KMS-11 (cell line): ENCODE results near the gene IQCE.
A peak's percentile ranks its signal among the peaks of the same experiment; 100 is the strongest.

ENCODE experiments used
- H2AFZ ChIP-seq: fragments of 200-600 bp; sonication (generic); 2 replicates; pipeline ENCODE4 v1.6.1; 2016; ENCODE audit warnings: antibody characterized with exemption, mixed run types, low read depth
- H3K27ac ChIP-seq: fragments of 200-600 bp; sonication (generic); 2 replicates; pipeline ENCODE4 v1.6.1; 2016; ENCODE audit warnings: mild to moderate bottlenecking, mixed run types
- H3K27me3 ChIP-seq: fragments of 200-600 bp; sonication (generic); 2 replicates; pipeline ENCODE4 v1.6.1; 2017; ENCODE audit warnings: mild to moderate bottlenecking, low read depth, mixed run types, moderate library complexity; ENCODE audit not compliant: insufficient read depth
- H3K36me3 ChIP-seq: fragments of 200-600 bp; sonication (generic); 2 replicates; pipeline ENCODE4 v1.6.1; 2017; ENCODE audit warnings: mild to moderate bottlenecking, mixed run types; ENCODE audit not compliant: insufficient read depth
- H3K4me1 ChIP-seq: fragments of 200-600 bp; sonication (generic); 2 replicates; pipeline ENCODE4 v1.6.1; 2016; ENCODE audit warnings: mild to moderate bottlenecking, low read depth, mixed run types; ENCODE audit not compliant: poor library complexity, severe bottlenecking
- H3K4me2 ChIP-seq: fragments of 200-600 bp; sonication (generic); 2 replicates; pipeline ENCODE4 v1.7.0; 2016; ENCODE audit warnings: mild to moderate bottlenecking, mixed run types
- H3K4me3 ChIP-seq: fragments of 200-600 bp; sonication (generic); IDR thresholded peaks from 2 replicates; pipeline ENCODE4 v1.6.1; 2017; ENCODE audit warnings: low read depth, low read length, mixed read lengths; ENCODE audit not compliant: insufficient read depth
- H3K79me2 ChIP-seq: fragments of 200-600 bp; sonication (generic); 2 replicates; pipeline ENCODE4 v1.6.1; 2016; ENCODE audit warnings: low read depth, mixed run types; ENCODE audit not compliant: insufficient read depth
- H3K9ac ChIP-seq: fragments of 200-600 bp; sonication (generic); 2 replicates; pipeline ENCODE4 v1.6.1; 2016; ENCODE audit warnings: mild to moderate bottlenecking, mixed run types
- H4K20me1 ChIP-seq: fragments of 200-600 bp; sonication (generic); 2 replicates; pipeline ENCODE4 v1.6.1; 2016; ENCODE audit warnings: mild to moderate bottlenecking, mixed run types; ENCODE audit not compliant: insufficient read depth
- CTCF ChIP-seq: fragments of 200-600 bp; sonication (generic); conservative IDR thresholded peaks from 2 replicates; pipeline ENCODE4 v1.6.1; 2017; ENCODE audit warnings: low read depth, mild to moderate bottlenecking, antibody characterized with exemption, low read length, moderate library complexity, mixed read lengths

IQCE gene

GRCh38 chr7:2624293-2624886 is 65.6 kb downstream of the IQCE start:
- no peak for TF ChIP-seq CTCF
- no peaks in the 10 kb centered on the region for H4K20me1 ChIP-seq
- H3K4me3 ChIP-seq = no peak overlapping the region
- H3K36me3 ChIP-seq = no peaks in the 10 kb centered on the region
- H3K27me3 ChIP-seq = peaks cover 46% of the 10 kb centered on the region
- no peaks in the 10 kb centered on the region for H3K79me2 ChIP-seq
- H3K4me1 ChIP-seq = peaks cover 12% of the 10 kb centered on the region
- H3K9ac ChIP-seq = no peak overlapping the region
- H2AFZ ChIP-seq = no peak overlapping the region
- H3K4me2 ChIP-seq = no peak overlapping the region
- no peak overlapping the region for H3K27ac ChIP-seq

DNA sequence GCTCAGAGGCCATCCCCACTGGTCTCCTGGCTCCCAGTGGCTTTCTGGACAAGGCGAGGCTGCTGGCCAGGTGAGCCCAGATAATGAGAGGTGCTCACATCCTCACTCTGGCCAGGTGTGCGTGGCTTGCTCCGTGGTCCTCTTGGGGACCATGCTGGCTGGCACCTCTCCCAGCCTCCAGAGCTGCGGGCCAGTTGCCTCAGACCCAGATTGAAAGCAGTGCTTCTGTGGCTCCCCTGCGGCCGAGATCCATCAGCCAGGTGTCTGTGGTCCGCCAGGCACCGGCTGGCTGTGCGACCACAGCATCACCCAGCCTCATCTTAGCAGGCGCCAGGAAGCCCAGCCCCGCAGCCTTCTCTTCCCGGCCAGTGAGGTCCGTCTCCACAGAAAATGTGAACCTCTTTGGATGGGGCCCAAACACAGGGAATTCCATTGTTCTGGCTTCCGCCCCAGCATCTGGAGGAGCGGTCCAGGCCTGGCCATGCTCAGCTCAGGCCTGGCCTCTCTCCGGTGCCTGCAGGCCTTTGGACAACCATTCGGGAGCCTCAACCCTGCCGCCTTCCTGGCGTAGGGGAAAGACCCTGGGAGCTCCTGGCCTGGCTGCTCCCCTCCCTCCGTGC is 67.8 kb downstream of the IQCE start:
- no peak overlapping the region for H3K4me3 ChIP-seq
- peak overlapping the region; percentile 9; the same call in 1 of the 2 replicates for H3K4me2 ChIP-seq
- H3K36me3 ChIP-seq = no peaks in the 10 kb centered on the region
- no peak for TF ChIP-seq CTCF
- H3K4me1 ChIP-seq = peaks cover 12% of the 10 kb centered on the region
- no peaks in the 10 kb centered on the region for H4K20me1 ChIP-seq
- no peak overlapping the region for H2AFZ ChIP-seq
- no peaks in the 10 kb centered on the region for H3K79me2 ChIP-seq
- H3K9ac ChIP-seq = no peak overlapping the region
- no peak overlapping the region for H3K27ac ChIP-seq
- peaks cover 60% of the 10 kb centered on the region for H3K27me3 ChIP-seq

- no peak overlapping the region for H2AFZ ChIP-seq
- peaks cover 12% of the 10 kb centered on the region for H3K4me1 ChIP-seq
- TF ChIP-seq CTCF = no peak
- H3K79me2 ChIP-seq = no peaks in the 10 kb centered on the region
- no peak overlapping the region for H3K9ac ChIP-seq
- no peaks in the 10 kb centered on the region for H4K20me1 ChIP-seq
- H3K27me3 ChIP-seq = peaks cover 61% of the 10 kb centered on the region
- H3K36me3 ChIP-seq = no peaks in the 10 kb centered on the region
- no peak overlapping the region for H3K4me2 ChIP-seq
- no peak overlapping the region for H3K27ac ChIP-seq
- no peak overlapping the region for H3K4me3 ChIP-seq
These were observed 68.7 kb downstream of the IQCE start for GRCh38 chr7:2627258-2628129.

DNA sequence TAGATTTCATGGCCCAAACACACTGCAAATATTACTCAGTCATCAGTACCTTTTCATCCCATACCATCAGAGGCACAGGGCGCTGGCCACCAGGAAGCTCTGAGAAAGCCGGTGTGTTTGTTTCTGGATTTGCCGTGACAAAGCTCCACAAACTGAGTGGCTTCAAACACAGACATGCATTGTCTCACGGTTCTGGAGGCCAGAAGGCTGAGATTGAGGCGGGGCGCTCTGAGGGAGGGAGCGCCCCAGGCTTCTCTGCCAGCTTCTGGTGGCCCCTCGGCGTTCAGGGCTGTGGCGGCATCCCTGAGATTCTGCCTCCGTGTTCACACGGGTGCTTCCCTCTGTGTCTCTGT is 69.3 kb downstream of the IQCE start:
- no peak overlapping the region for H3K9ac ChIP-seq
- H3K4me3 ChIP-seq = no peak overlapping the region
- no peak overlapping the region for H3K27ac ChIP-seq
- no peak overlapping the region for H2AFZ ChIP-seq
- H3K4me1 ChIP-seq = peaks cover 12% of the 10 kb centered on the region
- H3K36me3 ChIP-seq = no peaks in the 10 kb centered on the region
- TF ChIP-seq CTCF = no peak
- H3K4me2 ChIP-seq = no peak overlapping the region
- no peaks in the 10 kb centered on the region for H3K79me2 ChIP-seq
- H3K27me3 ChIP-seq = peaks cover 66% of the 10 kb centered on the region
- H4K20me1 ChIP-seq = no peaks in the 10 kb centered on the region
